ENCODE data around the gene CCDC57. TPM values are rescaled to one million over a fixed set of nuclear protein-coding genes. Genes with fewer than 3 reads are reported as not detected.
"Not testable (repeated sequence)": the region's sequence is repeated elsewhere in the genome, so short reads cannot be mapped to it uniquely, and the experiment has no call there.

The CCDC57 gene
- total and polyA plus RNA-seq, 2 of the 8 experiments (the other 6 are each of a cell fraction or from before 2014, with no cell fraction given): 8.4 to 12.9 TPM

DNA sequence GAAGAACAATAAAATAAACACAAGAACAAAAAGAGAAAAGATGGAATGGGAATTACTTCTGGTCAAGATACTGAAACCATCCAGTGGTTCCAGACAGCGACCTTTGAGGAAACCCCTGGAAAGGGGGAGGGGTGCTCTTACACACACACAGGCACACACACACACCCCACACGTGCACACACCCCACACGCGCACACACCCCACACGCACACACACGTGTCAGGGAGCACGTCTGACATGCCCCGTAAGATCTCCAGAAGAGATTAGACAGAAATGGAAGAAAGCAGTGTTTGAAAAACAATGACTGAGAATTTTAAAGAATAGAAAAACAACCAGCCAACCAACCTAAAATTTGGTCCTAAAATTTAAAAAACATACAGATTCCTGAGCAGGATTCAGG is 69.3 kb downstream of the CCDC57 start (continued):
- TF ChIP-seq, protein P1, sequence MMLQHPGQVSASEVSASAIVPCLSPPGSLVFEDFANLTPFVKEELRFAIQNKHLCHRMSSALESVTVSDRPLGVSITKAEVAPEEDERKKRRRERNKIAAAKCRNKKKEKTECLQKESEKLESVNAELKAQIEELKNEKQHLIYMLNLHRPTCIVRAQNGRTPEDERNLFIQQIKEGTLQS (IDR thresholded peaks at IDR 0.05; ENCODE audit: insufficient read depth, low read depth, low read length): no peak
- TF ChIP-seq BACH1 (IDR thresholded peaks at IDR 0.05; ENCODE audit: low read length) (no peak), JUND (IDR thresholded peaks at IDR 0.05; ENCODE audit: low read length) (no peak), CBX5 (IDR thresholded peaks at IDR 0.05; ENCODE audit: low read depth, low read length) (no peak)

- H3K79me2 ChIP-seq (ENCODE audit: control insufficient read depth in 1 of 2, insufficient read depth in 2 of 2, low read length in 2 of 2); H3K23ac ChIP-seq (ENCODE audit: insufficient read length); H4K5ac ChIP-seq (ENCODE audit: insufficient read length, low read depth, low read length); H2BK120ac ChIP-seq (replicated peaks; ENCODE audit: low read depth, low read length); H3K27me3 ChIP-seq (replicated peaks in 1 of 4; ENCODE audit: control insufficient read depth in 3 of 4, extremely low read depth in 1 of 4, insufficient read depth in 3 of 4, low read length in 3 of 4); H4K91ac ChIP-seq (replicated peaks; ENCODE audit: insufficient read length, low read length); H3K23me2 ChIP-seq (ENCODE audit: low read depth, low read length); H3K9me3 ChIP-seq (ENCODE audit: insufficient read depth in 2 of 2, low read depth in 1 of 2, low read length in 1 of 2); H2AFZ ChIP-seq (ENCODE audit: low read length); H3K9ac ChIP-seq (replicated peaks in 1 of 4; ENCODE audit: extremely low read depth in 1 of 4, low read depth in 3 of 4, low read length in 3 of 4); H3K4ac ChIP-seq (replicated peaks; ENCODE audit: insufficient read length, low read depth, low read length); H3K18ac ChIP-seq (ENCODE audit: extremely low read depth, low read length); H2BK5ac ChIP-seq (ENCODE audit: low read depth, low read length); FAIRE-seq; H3K4me2 ChIP-seq (ENCODE audit: insufficient read depth in 1 of 2, low read depth in 2 of 2, low read length in 2 of 2); H3K4me1 ChIP-seq (replicated peaks in 1 of 4; ENCODE audit: control insufficient read depth in 3 of 4, insufficient read depth in 4 of 4, low read length in 3 of 4); H2BK12ac ChIP-seq (ENCODE audit: low read depth, low read length); H3K4me3 ChIP-seq (ENCODE audit: extremely low read depth in 1 of 4, insufficient read depth in 2 of 4, low read depth in 3 of 4, low read length in 4 of 4); H3K27ac ChIP-seq (ENCODE audit: low read depth, low read length); H3K79me1 ChIP-seq (ENCODE audit: low read depth, low read length); H2BK20ac ChIP-seq (ENCODE audit: low read length); H3K36me3 ChIP-seq (ENCODE audit: control insufficient read depth in 2 of 4, insufficient read depth in 4 of 4, low read length in 3 of 4); H4K8ac ChIP-seq (ENCODE audit: extremely low read depth, insufficient read depth, low read length); H3K56ac ChIP-seq (replicated peaks; ENCODE audit: insufficient read length, low read depth, low read length); H2BK15ac ChIP-seq (ENCODE audit: low read length); H3K14ac ChIP-seq (ENCODE audit: insufficient read length); H2AK5ac ChIP-seq (ENCODE audit: low read depth, low read length); H4K20me1 ChIP-seq (replicated peaks in 1 of 2; ENCODE audit: control insufficient read depth in 1 of 2, insufficient read depth in 2 of 2, low read length in 2 of 2); DNase-seq (ENCODE audit: low read depth in 1 of 2, low spot score in 2 of 2): not testable (repeated sequence)
- ChIA-PET POLR2A (ENCODE audit: partially characterized antibody) (interaction anchor here (0.6 to 1.2 kb wide), 2 partner anchors 96 to 109 kb away, joined by 3 to 4 read pairs; no protein-coding TSS in a partner anchor), CTCF (ENCODE audit: partially characterized antibody) (interaction anchor here (1.2 to 1.7 kb wide), 3 partner anchors 12 to 41 kb away, joined by 3 read pairs; partner anchors contain the start of gene FASN)
- WGBS, 2 experiments (ENCODE audit: extremely low coverage in 1 of 2, insufficient coverage in 1 of 2, insufficient read length in 1 of 2, insufficient replicate concordance in 2 of 2, low coverage in 1 of 2, low lambda C conversion rate in 2 of 2, missing lambda C conversion rate in 1 of 2): 89% methylated on average over 10 of the region's 10 CpGs; no CpG with 5 or more reads in 1 of the 2 experiments
Measured at GRCh38 chr17:82139961-82140360, 72.7 kb downstream of the CCDC57 start.
